ENCODE data around the gene MAP1LC3B2. TPM values are rescaled to one million over a fixed set of nuclear protein-coding genes. Genes with fewer than 3 reads are reported as not detected.

Gene MAP1LC3B2
- total and polyA plus RNA-seq, 12 donors = 0.59 to 4.6 (median 2.2) TPM

DNA sequence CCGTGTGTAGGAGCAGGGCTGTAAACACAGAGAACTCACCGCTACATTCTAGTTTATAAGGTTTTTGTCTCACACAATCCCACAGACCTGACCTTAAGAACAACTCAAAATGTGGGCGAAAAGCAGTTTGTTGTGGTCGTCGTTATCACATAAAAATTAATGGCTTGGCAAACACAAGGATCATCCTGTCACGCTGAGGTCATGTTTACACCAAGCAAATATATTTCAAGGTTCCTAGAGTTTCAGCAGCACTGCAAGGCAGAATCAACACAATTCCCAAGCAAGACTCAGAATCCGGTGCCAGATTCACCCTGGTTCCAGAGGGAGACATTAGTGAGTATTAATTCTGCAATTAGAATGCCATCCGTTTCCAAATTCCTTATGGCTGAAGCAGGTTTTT is 30.1 kb upstream of the MAP1LC3B2 start:
- 77 to 79% methylated on average over 8 of the region's 8 CpGs for WGBS, 2 donors
- H3K4me1 ChIP-seq = peaks cover 0 to 31% (median 19%) of the 10 kb centered on the region in 9 donors
- H3K9me3 ChIP-seq = no peaks in the 10 kb centered on the region
- H3K36me3 ChIP-seq = no peaks in the 10 kb centered on the region
- no peak overlapping the region for H3K27ac ChIP-seq
- peaks cover 0 to 48% (median 23%) of the 10 kb centered on the region in 7 donors for H3K27me3 ChIP-seq
- intact Hi-C loops (cut with DNase I) = no loop called here
- DNase-seq (no peak), ATAC-seq (no peak)
- H3K4me3 ChIP-seq = no peak overlapping the region
- TF ChIP-seq, protein P1, sequence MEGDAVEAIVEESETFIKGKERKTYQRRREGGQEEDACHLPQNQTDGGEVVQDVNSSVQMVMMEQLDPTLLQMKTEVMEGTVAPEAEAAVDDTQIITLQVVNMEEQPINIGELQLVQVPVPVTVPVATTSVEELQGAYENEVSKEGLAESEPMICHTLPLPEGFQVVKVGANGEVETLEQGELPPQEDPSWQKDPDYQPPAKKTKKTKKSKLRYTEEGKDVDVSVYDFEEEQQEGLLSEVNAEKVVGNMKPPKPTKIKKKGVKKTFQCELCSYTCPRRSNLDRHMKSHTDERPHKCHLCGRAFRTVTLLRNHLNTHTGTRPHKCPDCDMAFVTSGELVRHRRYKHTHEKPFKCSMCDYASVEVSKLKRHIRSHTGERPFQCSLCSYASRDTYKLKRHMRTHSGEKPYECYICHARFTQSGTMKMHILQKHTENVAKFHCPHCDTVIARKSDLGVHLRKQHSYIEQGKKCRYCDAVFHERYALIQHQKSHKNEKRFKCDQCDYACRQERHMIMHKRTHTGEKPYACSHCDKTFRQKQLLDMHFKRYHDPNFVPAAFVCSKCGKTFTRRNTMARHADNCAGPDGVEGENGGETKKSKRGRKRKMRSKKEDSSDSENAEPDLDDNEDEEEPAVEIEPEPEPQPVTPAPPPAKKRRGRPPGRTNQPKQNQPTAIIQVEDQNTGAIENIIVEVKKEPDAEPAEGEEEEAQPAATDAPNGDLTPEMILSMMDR (IDR thresholded peaks at IDR 0.05) = no peak

DNA sequence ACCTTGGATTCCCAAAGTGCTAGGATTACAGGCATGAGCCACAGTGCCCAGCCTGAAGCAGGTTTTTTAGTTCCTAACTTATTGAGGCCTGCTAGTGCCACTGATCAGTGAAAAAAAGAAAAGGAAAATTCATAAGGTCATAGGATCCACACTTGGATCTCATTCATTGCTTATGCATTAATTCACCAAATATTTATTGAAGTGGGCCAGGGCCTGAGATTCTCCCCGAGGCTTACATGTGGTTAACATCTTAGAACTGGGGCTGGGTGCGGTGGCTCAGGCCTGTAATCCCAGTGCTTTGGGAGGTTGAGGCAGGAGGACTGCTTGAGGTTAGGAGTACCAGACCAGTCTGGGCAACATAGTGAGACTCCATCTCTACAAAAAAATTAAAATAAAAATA is 29.5 kb upstream of the MAP1LC3B2 start:
- Histone ChIP-seq H3K4me1 (peaks cover 0 to 35% (median 22%) of the 10 kb centered on the region in 9 donors), H3K4me3 (no peak overlapping the region), H3K9me3 (no peaks in the 10 kb centered on the region), H3K27me3 (peaks cover 0 to 48% (median 23%) of the 10 kb centered on the region in 7 donors), H3K36me3 (no peaks in the 10 kb centered on the region), H3K27ac (no peak overlapping the region)
- no peak for DNase-seq
- 88 to 92% methylated on average over 2 of the region's 2 CpGs for WGBS, 2 donors
- TF ChIP-seq, protein P1 (IDR thresholded peaks at IDR 0.05) = no peak
- intact Hi-C loops (cut with DNase I) = loop anchor here in 2 of 10 donors (5.0 to 10.0 kb wide), 2 partner anchors 68 to 155 kb away; no protein-coding TSS in a partner anchor
- no peak for ATAC-seq

DNA sequence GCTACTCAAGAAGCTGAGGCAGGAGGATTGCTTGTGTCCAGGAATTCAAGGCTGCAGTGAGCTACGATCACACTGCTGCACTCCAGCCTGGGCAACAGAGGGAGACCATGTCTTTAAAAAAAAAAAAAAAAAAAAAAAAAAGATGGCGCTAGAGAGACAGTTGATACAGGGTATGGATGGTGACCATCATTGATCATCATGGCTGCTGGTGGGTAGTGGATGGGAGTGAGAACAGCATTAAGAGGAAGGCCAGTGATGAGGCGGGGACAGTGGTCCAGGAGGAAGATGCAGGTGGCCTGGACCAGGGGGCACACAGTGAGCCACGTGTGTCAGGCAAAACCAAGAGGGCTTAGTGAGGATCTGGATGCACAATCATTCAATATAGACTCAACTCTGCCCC is 26.8 kb upstream of the MAP1LC3B2 start:
- ATAC-seq (no peak), DNase-seq (no peak)
- Histone ChIP-seq H3K4me3 (no peak overlapping the region), H3K4me1 (peaks cover 0 to 30% (median 20%) of the 10 kb centered on the region in 9 donors), H3K36me3 (no peaks in the 10 kb centered on the region), H3K27ac (no peak overlapping the region), H3K9me3 (no peaks in the 10 kb centered on the region), H3K27me3 (peaks cover 0 to 30% (median 6%) of the 10 kb centered on the region in 7 donors)
- intact Hi-C loops (cut with DNase I) = loop anchor here in 2 of 10 donors (5.0 to 10.0 kb wide), 2 partner anchors 65 to 152 kb away; no protein-coding TSS in a partner anchor
- 76 to 82% methylated on average over 4 of the region's 4 CpGs for WGBS, 2 donors
- TF ChIP-seq, protein P1 (IDR thresholded peaks at IDR 0.05) = no peak

DNA sequence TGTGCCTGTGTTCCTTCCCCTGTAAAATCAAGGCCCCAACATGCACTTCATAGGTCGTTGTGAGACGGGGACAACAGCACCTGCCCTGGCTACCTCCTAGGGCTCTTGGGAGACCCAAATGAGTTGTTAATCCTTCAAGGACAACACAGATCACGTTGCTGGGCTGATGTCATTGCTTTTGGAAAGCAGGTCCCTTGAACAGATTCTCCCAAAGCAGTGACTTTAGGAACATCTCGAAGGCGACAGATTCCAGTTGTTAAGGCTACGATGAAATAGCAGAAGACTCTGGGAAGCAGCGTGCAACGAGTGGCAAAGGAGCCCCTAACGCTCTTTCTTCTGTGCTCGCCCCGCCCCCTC is 26.2 kb upstream of the MAP1LC3B2 start:
- Histone ChIP-seq H3K4me3 (peak overlapping the region in 9 of 10 donors; percentile 44 to 64 (median 59)), H3K4me1 (peaks cover 0 to 32% (median 20%) of the 10 kb centered on the region in 9 donors), H3K27ac (peak overlapping the region in 1 of 10 donors; percentile 71), H3K36me3 (no peaks in the 10 kb centered on the region), H3K27me3 (peaks cover 0 to 29% (median under 1%) of the 10 kb centered on the region in 7 donors), H3K9me3 (no peaks in the 10 kb centered on the region)
- WGBS, 2 donors = 2 to 3% methylated on average over 11 of the region's 11 CpGs
- ATAC-seq (peak in 1 of 8 donors; percentile 3), DNase-seq (no peak)
- TF ChIP-seq, protein P1 (IDR thresholded peaks at IDR 0.05) = no peak
- intact Hi-C loops (cut with DNase I) = loop anchor here in 2 of 10 donors (5.0 to 10.0 kb wide), 2 partner anchors 64 to 152 kb away; no protein-coding TSS in a partner anchor
